HG03354 (cell line): ENCODE data around the gene LRRC56.

Experiments used
- ATAC-seq: cut with Tn5 transposase; IDR thresholded peaks from one replicate; pipeline ENCODE4 v1.9.1; 2021; ENCODE audit warnings: mild to moderate bottlenecking; ENCODE audit not compliant: unreplicated experiment, poor library complexity, severe bottlenecking

LRRC56 gene

DNA sequence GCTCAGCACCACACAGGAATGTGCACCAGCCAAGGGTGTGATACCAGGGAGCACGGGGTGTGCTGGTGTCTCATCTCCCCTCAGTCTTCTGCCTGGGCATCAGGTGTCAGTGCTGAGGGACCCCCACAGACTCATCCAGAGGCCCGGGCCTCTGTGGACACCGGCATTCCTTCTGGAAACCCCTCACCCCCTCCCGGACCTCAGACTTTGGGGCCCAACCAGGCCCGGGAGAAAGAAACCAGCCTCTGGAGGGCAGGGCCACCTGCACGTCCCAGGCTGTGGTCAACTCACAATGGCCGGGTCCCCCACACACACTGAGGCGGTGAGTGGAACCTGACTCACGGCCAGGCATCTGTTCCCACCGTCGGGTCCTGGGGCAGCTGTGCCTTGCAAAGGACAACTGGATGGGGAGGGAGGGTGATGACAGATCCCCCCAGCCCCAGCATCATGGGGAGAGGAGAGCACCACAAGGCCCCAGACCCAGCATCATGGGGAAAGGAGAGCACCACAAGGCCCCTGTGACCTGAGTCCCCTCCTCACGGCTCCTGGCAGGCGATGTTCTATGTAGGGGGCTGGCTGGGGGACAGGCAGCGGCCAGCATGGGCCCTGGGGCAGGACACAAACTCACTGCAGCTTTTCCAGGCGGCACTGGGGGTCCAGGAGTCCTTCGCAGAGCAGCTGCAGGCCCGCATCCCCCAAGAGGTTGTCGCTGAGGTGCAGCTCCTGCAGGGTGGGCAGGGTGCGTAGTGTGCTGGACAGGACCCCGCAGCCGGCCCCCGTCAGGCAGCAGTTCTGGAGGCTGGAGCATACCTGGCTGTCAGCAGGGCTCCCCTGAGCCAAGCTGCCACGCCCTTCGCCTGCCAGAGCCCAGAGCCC is 37.9 kb upstream of the LRRC56 start:
- no peak for ATAC-seq

GRCh38 chr11:501001-501682 is 36.2 kb upstream of the LRRC56 start:
- ATAC-seq, result no peak

DNA sequence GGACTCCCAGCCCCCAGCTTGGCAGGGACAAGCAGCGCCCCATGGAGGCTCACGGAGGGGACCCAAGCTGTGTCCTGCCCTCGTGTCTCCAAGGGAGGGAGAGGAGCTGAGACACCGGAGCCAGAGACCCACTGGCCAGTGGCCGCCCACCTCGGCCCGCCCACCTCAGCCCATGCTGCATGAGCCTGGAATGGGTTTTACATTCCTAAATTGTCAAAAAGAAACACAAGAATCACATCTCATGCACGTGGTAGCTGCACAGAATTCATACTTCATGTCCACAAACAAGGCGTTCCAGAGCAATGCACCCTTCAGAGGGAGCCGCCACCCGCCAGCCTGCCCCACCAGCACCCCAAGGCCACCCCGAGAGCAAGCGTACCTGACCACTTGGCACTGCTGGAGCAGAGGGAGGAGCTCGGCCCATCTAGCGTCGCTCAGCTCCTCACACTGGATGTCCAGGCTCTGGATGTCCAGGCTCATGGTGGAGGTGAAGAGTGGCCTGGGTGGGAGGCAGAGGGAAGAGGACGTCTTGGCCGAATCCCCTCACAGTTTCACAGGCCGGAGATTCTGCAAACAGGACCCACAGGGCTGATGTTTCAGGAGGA is 35.5 kb upstream of the LRRC56 start:
- no peak for ATAC-seq

GRCh38 chr11:502288-503178 is 34.8 kb upstream of the LRRC56 start:
- ATAC-seq, result no peak

- ATAC-seq, result no peak
Measured at GRCh38 chr11:503179-503981, 33.9 kb upstream of the LRRC56 start.

- no peak for ATAC-seq
Measured at GRCh38 chr11:504053-504993, 33.0 kb upstream of the LRRC56 start.

- no peak for ATAC-seq
Measured at GRCh38 chr11:504994-505344, 32.4 kb upstream of the LRRC56 start.

DNA sequence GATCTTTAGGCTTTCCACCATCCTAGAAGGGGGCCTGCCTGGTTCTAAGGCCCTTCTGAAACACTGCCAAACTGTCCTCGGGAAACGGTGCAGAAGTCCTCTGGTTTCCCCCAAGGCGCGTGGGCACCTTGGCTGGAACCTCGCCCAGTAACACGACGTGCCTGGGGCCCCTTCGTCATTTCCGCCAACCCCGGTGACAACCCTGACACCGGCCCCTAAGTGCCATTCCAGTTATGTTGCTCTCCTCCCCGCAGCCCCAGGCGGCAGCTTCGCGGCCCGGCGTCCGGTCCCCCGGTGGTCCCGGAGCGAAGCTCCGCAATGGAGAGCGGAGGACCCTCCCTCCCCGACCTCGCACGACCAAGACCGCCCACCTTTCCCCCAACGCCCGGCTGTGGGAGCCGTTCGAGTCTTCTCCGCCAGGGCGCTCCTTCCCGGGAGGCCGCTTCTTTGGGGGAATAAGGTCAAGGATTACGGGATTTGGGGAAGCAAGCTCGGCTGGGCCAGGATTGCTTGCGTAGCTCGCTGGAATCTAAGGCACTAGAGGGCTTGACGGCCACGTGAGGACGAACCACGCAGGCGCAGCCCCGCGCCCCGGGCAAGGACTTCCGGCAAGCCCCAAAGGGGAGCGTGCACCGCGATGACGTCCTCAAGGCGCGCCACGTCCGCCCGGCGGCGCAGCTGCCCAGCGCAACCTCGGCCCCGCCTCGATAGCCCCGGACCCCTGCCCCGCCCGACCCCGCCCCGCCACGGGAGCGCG is 30.9 kb upstream of the LRRC56 start:
- ATAC-seq, result peak; percentile 78

DNA sequence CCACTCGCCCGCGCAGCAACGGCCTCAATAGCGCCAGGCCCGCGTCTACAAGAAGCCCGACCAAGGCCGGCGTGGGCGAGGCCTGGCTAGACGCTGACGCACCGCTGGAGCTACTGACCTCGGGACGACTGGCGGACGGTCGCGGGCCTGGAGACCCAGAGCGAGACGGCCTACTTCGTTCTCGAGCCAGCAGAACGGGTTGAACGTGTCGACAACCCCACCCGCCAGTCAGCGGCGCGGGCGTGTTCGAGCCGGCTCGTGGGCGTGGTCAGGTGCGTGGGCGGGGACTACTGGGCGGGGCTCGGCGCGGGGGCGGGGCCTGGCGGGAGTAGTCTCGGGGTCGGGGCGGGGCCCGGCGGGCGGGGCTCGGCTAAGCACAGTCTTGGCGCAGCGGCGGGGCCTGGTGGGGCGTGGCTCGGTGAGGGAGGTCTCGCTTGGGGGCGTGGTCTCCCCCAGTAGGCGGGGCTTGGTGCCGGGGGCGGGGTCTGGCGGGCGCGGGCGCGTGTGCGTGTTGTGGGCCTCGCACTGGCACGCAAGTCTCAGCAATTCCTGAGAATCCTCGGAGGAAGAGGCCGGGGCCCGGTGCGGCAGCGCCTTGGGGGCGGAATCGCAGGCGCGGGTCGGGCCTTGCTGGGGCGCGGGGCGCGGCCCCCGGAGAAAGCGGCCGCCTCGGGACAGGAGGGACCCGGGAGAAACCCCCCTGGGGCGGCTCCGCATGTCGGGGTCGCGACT is 30.2 kb upstream of the LRRC56 start, which contains the start of gene RNH1:
Gene RNH1, minus strand, starts transcription at position 248 of the 732 bp plus-strand sequence. CDS start 5,080 bp downstream, outside the sequence.
- ATAC-seq, result peak; percentile 48

DNA sequence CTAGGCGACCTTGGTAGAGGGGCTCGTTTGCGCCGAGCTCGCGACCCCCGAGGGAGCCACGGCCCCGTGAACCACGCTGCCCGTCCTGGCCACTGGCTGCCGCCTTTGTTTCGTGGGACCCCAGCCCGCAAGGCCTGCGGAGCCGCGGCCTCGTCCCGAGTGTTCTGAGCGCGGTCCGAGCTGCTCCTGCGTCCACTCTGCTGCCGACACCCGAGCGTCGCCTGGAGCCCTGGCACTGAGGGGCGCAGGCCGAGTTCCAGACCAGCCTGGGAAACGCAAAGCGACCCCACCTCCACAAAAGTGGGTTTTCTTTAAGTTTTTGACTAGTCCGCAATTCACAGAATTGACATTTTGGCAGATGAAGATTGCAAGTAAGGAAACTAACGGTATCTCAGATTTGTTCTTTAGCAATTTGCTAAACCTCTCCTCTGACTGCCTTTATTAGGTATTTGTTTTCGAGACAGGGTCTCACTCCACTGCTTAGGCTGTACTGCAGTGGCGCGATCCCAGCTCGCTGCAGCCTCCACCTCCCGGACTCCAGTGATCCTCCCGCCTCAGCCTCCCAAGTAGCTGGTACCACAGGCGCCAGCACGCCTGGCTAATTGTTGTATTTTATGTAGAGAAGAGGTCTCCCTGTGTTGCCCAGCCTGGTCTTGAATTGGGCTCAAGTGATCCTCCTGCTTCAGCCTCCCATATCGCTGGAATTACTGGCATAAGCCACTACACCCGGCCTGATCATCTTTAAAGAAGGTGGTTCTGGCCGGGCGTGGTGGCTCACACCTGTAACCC is 29.4 kb upstream of the LRRC56 start:
- no peak for ATAC-seq

- ATAC-seq, result no peak
Measured at GRCh38 chr11:508956-509355, 28.4 kb upstream of the LRRC56 start.

- no peak for ATAC-seq
Measured at GRCh38 chr11:512761-513595, 24.3 kb upstream of the LRRC56 start.

- ATAC-seq, result no peak
Measured at GRCh38 chr11:514606-515005, 22.7 kb upstream of the LRRC56 start.

DNA sequence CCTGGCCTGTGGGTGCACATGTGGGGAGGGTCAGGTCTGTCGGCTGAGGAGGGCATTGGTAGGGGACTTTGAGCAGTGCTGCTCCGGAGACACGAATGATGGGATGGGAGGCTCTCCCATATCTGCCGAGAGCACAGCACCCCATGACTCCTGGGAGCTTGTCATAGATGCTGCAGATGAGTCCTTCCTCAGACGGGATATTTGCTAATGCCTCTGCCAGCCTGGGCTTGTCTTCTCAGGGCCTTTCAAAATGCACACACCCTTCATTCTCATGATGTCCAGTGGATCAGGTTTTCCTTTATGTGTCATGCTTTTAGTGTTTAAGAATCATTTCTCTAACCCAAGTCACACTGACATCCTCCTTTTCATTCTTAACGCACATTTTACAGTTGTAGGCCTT is 22.2 kb upstream of the LRRC56 start:
- ATAC-seq, result no peak

GRCh38 chr11:516400-516799 is 20.9 kb upstream of the LRRC56 start:
- ATAC-seq, result no peak
